IMR-90 (cell line): Measurements from ENCODE around the gene FKBP1B. TPM values are rescaled to one million over a fixed set of nuclear protein-coding genes. Genes with fewer than 3 reads are reported as not detected.
A peak's percentile ranks its signal among the peaks of the same experiment; 100 is the strongest.

Experiments used
- ATAC-seq: fragments of 200-7000 bp; cut with Tn5 transposase; 2 replicates; pipeline ENCODE4 v1.9.1; 2020; ENCODE audit warnings: low read depth, mild to moderate bottlenecking, moderate library complexity
- BruUV-seq: library from RNA; stranded (reverse); fragments of 400-500 nt; replicated peaks from 2 replicates; lab custom pipeline; 2021; lab: Mats Ljungman, UMichigan
- CTCF ChIA-PET: fragments of 300-600 bp; formaldehyde crosslinking; extraction: SDS; loops from one replicate; lab custom pipeline; 2021; ENCODE audit warnings: antibody characterized with exemption; lab: Yijun Ruan, JAX
- POLR2A ChIA-PET: fragments of 300-600 bp; sonication (Branson Sonifier 250); formaldehyde crosslinking; loops from one replicate; lab custom pipeline; 2022; ENCODE audit warnings: antibody characterized with exemption; ENCODE audit not compliant: unreplicated experiment; lab: Charles Lee
- DNase-seq: peaks from one replicate; pipeline ENCODE4 v3.0.0; 2013
- H2AFZ ChIP-seq: replicated peaks from 2 replicates; pipeline ENCODE3; 2013; ENCODE audit warnings: low read length, mild to moderate bottlenecking; ENCODE audit not compliant: poor library complexity
- H2AK5ac ChIP-seq: 2 replicates; pipeline ENCODE4 v1.6.1; 2013; ENCODE audit warnings: low read depth, low read length, inconsistent platforms
- H2AK9ac ChIP-seq: replicated peaks from 2 replicates; pipeline ENCODE3; 2013; ENCODE audit warnings: mild to moderate bottlenecking, low read depth, low read length, moderate library complexity; ENCODE audit not compliant: poor library complexity
- H2BK120ac ChIP-seq: 2 replicates; pipeline ENCODE4 v1.6.1; 2013; ENCODE audit warnings: low read depth, low read length, inconsistent platforms
- H2BK15ac ChIP-seq: 3 replicates; pipeline ENCODE4 v1.6.1; 2013; ENCODE audit warnings: low read depth, low read length, inconsistent platforms
- H2BK20ac ChIP-seq: 2 replicates; pipeline ENCODE4 v1.6.1; 2013; ENCODE audit warnings: low read depth, mild to moderate bottlenecking, inconsistent platforms, low read length, moderate library complexity
- H2BK5ac ChIP-seq: 2 replicates; pipeline ENCODE4 v1.6.1; 2013; ENCODE audit warnings: mild to moderate bottlenecking, low read depth, low read length, inconsistent platforms; ENCODE audit not compliant: poor library complexity, severe bottlenecking
- H3K14ac ChIP-seq: replicated peaks from 2 replicates; pipeline ENCODE4 v1.6.1; 2013; ENCODE audit warnings: low read depth, low read length, inconsistent platforms
- H3K18ac ChIP-seq: 2 replicates; pipeline ENCODE4 v1.6.1; 2013; ENCODE audit warnings: low read depth, low read length, control low read depth
- H3K23ac ChIP-seq: 2 replicates; pipeline ENCODE4 v1.6.1; 2013; ENCODE audit warnings: low read depth, low read length, inconsistent platforms
- H3K27ac ChIP-seq: 2 replicates; pipeline ENCODE4 v1.5.1; 2013; ENCODE audit warnings: mild to moderate bottlenecking, control low read depth, low read length; ENCODE audit not compliant: insufficient read depth
- H3K27me3 ChIP-seq: 2 replicates; pipeline ENCODE4 v1.6.1; 2013; ENCODE audit warnings: low read length; ENCODE audit not compliant: control insufficient read depth, insufficient read depth
- H3K36me3 ChIP-seq: 2 replicates; pipeline ENCODE4 v1.6.1; 2013; ENCODE audit warnings: low read length, mixed read lengths; ENCODE audit not compliant: control insufficient read depth, insufficient read depth
- H3K4ac ChIP-seq: 2 replicates; pipeline ENCODE4 v1.6.1; 2013; ENCODE audit warnings: low read depth, low read length, inconsistent platforms
- H3K4me1 ChIP-seq: 2 replicates; pipeline ENCODE4 v1.6.1; 2013; ENCODE audit warnings: low read length, mixed read lengths; ENCODE audit not compliant: control insufficient read depth, insufficient read depth
- H3K4me2 ChIP-seq: 2 replicates; pipeline ENCODE4 v1.6.1; 2013; ENCODE audit warnings: low read depth, mild to moderate bottlenecking, control low read depth, low read length, moderate library complexity
- H3K4me3 ChIP-seq: 2 replicates; pipeline ENCODE4 v1.5.1; 2013; ENCODE audit warnings: low read depth, mild to moderate bottlenecking, control low read depth, low read length, moderate library complexity; ENCODE audit not compliant: insufficient read depth
- H3K56ac ChIP-seq: 2 replicates; pipeline ENCODE4 v1.6.1; 2013; ENCODE audit warnings: low read length, inconsistent platforms; ENCODE audit not compliant: insufficient read depth; ENCODE audit errors: extremely low read depth
- H3K79me1 ChIP-seq, 2 experiments: 2 replicates each; pipeline ENCODE4 v1.6.1; 2013; ENCODE audit warnings: low read length in 2 of 2, inconsistent platforms in 1 of 2, low read depth in 1 of 2
- H3K9ac ChIP-seq: 2 replicates; pipeline ENCODE4 v1.6.1; 2013; ENCODE audit warnings: low read depth, low read length, control low read depth
- H3K9me1 ChIP-seq: 2 replicates; pipeline ENCODE4 v1.6.1; 2013; ENCODE audit warnings: low read length, inconsistent platforms; ENCODE audit not compliant: insufficient read depth
- H3K9me3 ChIP-seq: 2 replicates; pipeline ENCODE4 v1.6.1; 2013; ENCODE audit warnings: low read length; ENCODE audit not compliant: control insufficient read depth, insufficient read depth
- H4K20me1 ChIP-seq: 2 replicates; pipeline ENCODE4 v1.6.1; 2013; ENCODE audit warnings: low read length, inconsistent platforms; ENCODE audit not compliant: insufficient read depth
- H4K5ac ChIP-seq: 2 replicates; pipeline ENCODE4 v1.6.1; 2013; ENCODE audit warnings: mild to moderate bottlenecking, low read depth, low read length, control low read depth
- H4K8ac ChIP-seq, 2 experiments: 2 replicates each; pipeline ENCODE4 v1.6.1; 2013; ENCODE audit warnings: low read depth in 2 of 2, low read length in 2 of 2, control low read depth in 1 of 2, inconsistent platforms in 1 of 2
- H4K91ac ChIP-seq: 2 replicates; pipeline ENCODE4 v1.6.1; 2013; ENCODE audit warnings: low read depth, low read length, inconsistent platforms; ENCODE audit not compliant: insufficient read depth
- CEBPB ChIP-seq: IDR thresholded peaks from 2 replicates; pipeline ENCODE4 v1.6.1; 2012; ENCODE audit warnings: low read depth, low read length, improper control_type of control experiment
- CHD1 ChIP-seq: IDR thresholded peaks from 2 replicates; pipeline ENCODE4 v1.6.1; 2012; ENCODE audit warnings: low read depth, low read length, improper control_type of control experiment
- FOS ChIP-seq: fragments of 150-350 bp; IDR thresholded peaks from 2 replicates; pipeline ENCODE4 v1.6.1; 2016; ENCODE audit warnings: low read depth, low read length
- NFE2L2 ChIP-seq: fragments of 150-350 bp; IDR thresholded peaks from 2 replicates; pipeline ENCODE4 v1.6.1; 2016; ENCODE audit warnings: low read depth, mild to moderate bottlenecking, low read length
- RFX5 ChIP-seq: IDR thresholded peaks from 2 replicates; pipeline ENCODE4 v1.8.0; 2012; ENCODE audit warnings: low read depth, mild to moderate bottlenecking, low read length, moderate library complexity
- WGBS, 2 experiments: methylation state at CpG; one replicate each; pipeline versions ENCODE4 v1.1.5 to v1.1.7; 2013; ENCODE audit warnings: missing lambda C conversion rate in 2 of 2; ENCODE audit not compliant: insufficient read length in 1 of 2; ENCODE audit errors: extremely low coverage in 2 of 2; 5-methylcytosine and 5-hydroxymethylcytosine counted together
- dilution Hi-C: fragments of 300-500 bp; cut with HindIII; formaldehyde crosslinking; loops from one replicate; pipeline ENCODE4 v1.14.3; 2018; ENCODE audit warnings: low sequenced_read_pairs; ENCODE audit not compliant: unreplicated experiment
- in situ Hi-C: fragments of 300-500 bp; cut with MboI; formaldehyde crosslinking; loops from 3 replicates; pipeline ENCODE4 v1.14.3; 2019; ENCODE audit warnings: low sequenced_read_pairs, inconsistent platforms, mixed read lengths
- intact Hi-C: fragments of 100-400 bp; cut with micrococcal nuclease; formaldehyde crosslinking; loops from 2 replicates; pipeline ENCODE4 v1.10.0; 2022
- polyA plus RNA-seq, 3 experiments: library from polyadenylated mRNA; depleted of rRNA; stranded (reverse); fragments of >200 nt; gene quantifications; 2 replicates each; pipeline ENCODE4 v1.2.3, GENCODE V29; 2012; ENCODE audit warnings: low replicate concordance in 1 of 3
- total RNA-seq: library from RNA; depleted of rRNA; stranded (reverse); fragments of >200 nt; gene quantifications from 2 replicates; pipeline ENCODE4 v1.2.3, GENCODE V29; 2012

The FKBP1B gene
- total and polyA plus RNA-seq, 2 of the 4 experiments (the other 2 are of a cell fraction), result 10.2 to 15.1 TPM

- Histone ChIP-seq H3K27me3 (no peaks in the 10 kb centered on the region), H3K4me3 (no peak overlapping the region), H2BK15ac (no peak overlapping the region), H3K56ac (no peak overlapping the region), H2BK20ac (no peak overlapping the region), H2AK5ac (no peak overlapping the region), H3K4me1 (no peaks in the 10 kb centered on the region), H4K91ac (no peak overlapping the region), H3K4ac (no peak overlapping the region), H3K9me3 (no peaks in the 10 kb centered on the region), H3K14ac (no peak overlapping the region), H2BK120ac (no peak overlapping the region), H4K5ac (no peak overlapping the region), H3K23ac (no peak overlapping the region), H3K79me1 (peaks cover 10 to 28% of the 10 kb centered on the region in 2 experiments; a peak in 3 of 4 replicates), H3K9me1 (peaks cover 8% of the 10 kb centered on the region), H3K9ac (no peak overlapping the region), H3K18ac (no peak overlapping the region), H4K8ac (no peak overlapping the region), H2AFZ (no peak overlapping the region), H3K27ac (no peak overlapping the region), H3K36me3 (no peaks in the 10 kb centered on the region), H2BK5ac (no peak overlapping the region), H4K20me1 (no peaks in the 10 kb centered on the region), H3K4me2 (peak overlapping the region; percentile 64; the same call in 1 of the 2 replicates), H2AK9ac (no peak overlapping the region)
- BruUV-seq, result no TSS peak
- ChIA-PET POLR2A (no interaction called here), CTCF (no interaction called here)
- intact Hi-C loops, result loop anchor here (10.0 kb wide), 1 partner anchor 101 kb away; the partner anchor contains the start of gene UBXN2A
- in situ Hi-C loops, result no loop called here
- TF ChIP-seq CEBPB (0 out of 2 replicates have a peak, but pooled peaks have one; percentile 1), FOS (no peak), CHD1 (no peak), RFX5 (no peak), NFE2L2 (peak; percentile 60; the same call in 1 of the 2 replicates)
- ATAC-seq (no peak), DNase-seq (no peak)
- dilution Hi-C loops, result no loop called here
- WGBS, 2 experiments, result no CpG with 5 or more reads among the region's 11 CpGs
Measured at GRCh38 chr2:24045511-24046508, 3.7 kb upstream of the FKBP1B start.
